Esophagus squamous epithelium (tissue), 5 donors: ENCODE results near the gene ZNF136. TPM values are rescaled to one million over a fixed set of nuclear protein-coding genes. Genes with fewer than 3 reads are reported as not detected.

Experiments
- DNase-seq: peaks from one replicate; lab custom pipeline; 2025; lab: John Stamatoyannopoulos, UW
- H3K27ac ChIP-seq, 4 donors: fragments of 200-600 bp; sonication (generic); one replicate each; pipeline ENCODE4 v1.5.1; 2016 to 2019; ENCODE audit warnings: mild to moderate bottlenecking in 1 of 4
- H3K27me3 ChIP-seq, 4 donors: fragments of 200-600 bp; sonication (generic); 1 replicate in 3 of 4; 2 replicates in 1 of 4; pipeline versions ENCODE4 v1.5.1 to v1.6.0; 2017 to 2021; ENCODE audit warnings: antibody characterized with exemption in 1 of 4
- H3K36me3 ChIP-seq, 3 donors: fragments of 200-600 bp; sonication (generic); one replicate each; pipeline ENCODE4 v1.5.1; 2016 to 2019
- H3K4me1 ChIP-seq, 3 donors: fragments of 200-600 bp; sonication (generic); one replicate each; pipeline ENCODE4 v1.5.1; 2017 to 2019
- H3K4me3 ChIP-seq, 4 donors: fragments of 200-600 bp; sonication (generic); 1 replicate in 3 of 4; 2 replicates in 1 of 4; pipeline ENCODE4 v1.5.1; 2016 to 2019; ENCODE audit warnings: mild to moderate bottlenecking in 2 of 4, moderate library complexity in 1 of 4
- H3K9me3 ChIP-seq, 3 donors: fragments of 200-600 bp; sonication (generic); one replicate each; pipeline ENCODE4 v1.5.1; 2016 to 2019
- CTCF ChIP-seq, 6 experiments: fragments of 450-650 bp in 4 of 6; fragments of 200-600 bp in 2 of 6; sonication (generic) in 2 of 6; IDR thresholded peaks; one replicate each; pipeline ENCODE4 v1.5.1; 2016 to 2019; ENCODE audit warnings: antibody characterized with exemption in 6 of 6, mild to moderate bottlenecking in 4 of 6, moderate library complexity in 4 of 6
- POLR2A ChIP-seq, 4 donors: fragments of 450-650 bp; IDR thresholded peaks; one replicate each; pipeline ENCODE4 v1.6.1; 2017; ENCODE audit warnings: antibody characterized with exemption in 4 of 4, mild to moderate bottlenecking in 4 of 4, moderate library complexity in 3 of 4
- WGBS, 2 donors: methylation state at CpG; one replicate each; pipeline ENCODE4 v1.1.5; 2018; 5-methylcytosine and 5-hydroxymethylcytosine counted together
- intact Hi-C: fragments of 100-400 bp; cut with DNase I; formaldehyde crosslinking; loops from one replicate; pipeline ENCODE4 v1.15.0; 2022
- total RNA-seq, 4 donors: library from RNA; depleted of rRNA; stranded (reverse); fragments of >200 nt; gene quantifications; one replicate each; pipeline ENCODE4 v1.1.0, GENCODE V29; 2016
- donor health status: DM: yes; HTN: yes; CAD: no.

ZNF136 gene
- total RNA-seq, 4 donors from 2014 or later, result 1.6 to 10.9 (median 5.0) TPM

- H3K36me3 ChIP-seq, result peaks cover 0 to 4% (median 0%) of the 10 kb centered on the region in 3 donors
- DNase-seq, result no peak
- no peaks in the 10 kb centered on the region for H3K9me3 ChIP-seq
- H3K27me3 ChIP-seq, result no peaks in the 10 kb centered on the region
- no peak for TF ChIP-seq POLR2A (IDR thresholded peaks at IDR 0.05)
- TF ChIP-seq CTCF (IDR thresholded peaks at IDR 0.05), result no peak
- H3K4me1 ChIP-seq, result peaks cover 6 to 29% (median 11%) of the 10 kb centered on the region in 3 donors
- WGBS, 2 donors, result 2 to 3% methylated on average over 9 to 15 of the region's 58 CpGs
- peak within 1 kb of the TSS; percentile 65 to 86 (median 76) for H3K27ac ChIP-seq
- peak within 1 kb of the TSS; percentile 71 to 96 (median 73) for H3K4me3 ChIP-seq
- intact Hi-C loops, result no loop called here
Observed at GRCh38 chr19:12156223-12157058, 6.5 kb upstream of the ZNF136 start, which contains the start of gene ZNF625. ZNF625 (minus strand) TSS chr19:12156734; CDS start chr19:12156558, 176 bp downstream.

- DNase-seq, result no peak
- Histone ChIP-seq H3K27ac (no peak overlapping the region), H3K9me3 (no peaks in the 10 kb centered on the region), H3K4me3 (no peak overlapping the region), H3K27me3 (no peaks in the 10 kb centered on the region), H3K4me1 (peaks cover 19 to 46% (median 21%) of the 10 kb centered on the region in 3 donors), H3K36me3 (peaks cover 0 to under 1% (median 0%) of the 10 kb centered on the region in 3 donors)
- intact Hi-C loops, result no loop called here
- TF ChIP-seq POLR2A (IDR thresholded peaks at IDR 0.05) (no peak), CTCF (IDR thresholded peaks at IDR 0.05) (no peak)
- 83 to 98% methylated on average over 6 to 13 of the region's 25 CpGs for WGBS, 2 donors
Observed at GRCh38 chr19:12159773-12160414, 3.0 kb upstream of the ZNF136 start.

- H3K27ac ChIP-seq, result peak overlapping the region; percentile 94 to 99 (median 96)
- H3K4me3 ChIP-seq, result peak overlapping the region; percentile 76 to 98 (median 87)
- WGBS, 2 donors, result 13 to 20% methylated on average over 6 to 8 of the region's 8 CpGs
- no peaks in the 10 kb centered on the region for H3K27me3 ChIP-seq
- DNase-seq, result no peak
- H3K9me3 ChIP-seq, result no peaks in the 10 kb centered on the region
- peaks cover 0 to 11% (median 0%) of the 10 kb centered on the region in 3 donors for H3K36me3 ChIP-seq
- intact Hi-C loops, result no loop called here
- peaks cover 10 to 42% (median 23%) of the 10 kb centered on the region in 3 donors for H3K4me1 ChIP-seq
- no peak for TF ChIP-seq POLR2A (IDR thresholded peaks at IDR 0.05)
- TF ChIP-seq CTCF (IDR thresholded peaks at IDR 0.05), result no peak
Observed at GRCh38 chr19:12162513-12162881, 399 bp upstream of the ZNF136 start.

- H3K4me3 ChIP-seq, result peak overlapping the region; percentile 76 to 98 (median 87)
- H3K4me1 ChIP-seq, result peaks cover 10 to 42% (median 23%) of the 10 kb centered on the region in 3 donors
- peaks cover 0 to 13% (median 0%) of the 10 kb centered on the region in 3 donors for H3K36me3 ChIP-seq
- peak overlapping the region; percentile 94 to 99 (median 96) for H3K27ac ChIP-seq
- 5 to 17% methylated on average over 2 of the region's 2 CpGs for WGBS, 2 donors
- intact Hi-C loops, result no loop called here
- DNase-seq, result no peak
- H3K27me3 ChIP-seq, result no peaks in the 10 kb centered on the region
- TF ChIP-seq CTCF (IDR thresholded peaks at IDR 0.05), result no peak
- no peaks in the 10 kb centered on the region for H3K9me3 ChIP-seq
Observed at GRCh38 chr19:12163826-12164225, 930 bp downstream of the ZNF136 start.

GRCh38 chr19:12166626-12167025, 3.7 kb downstream of the ZNF136 start:
- intact Hi-C loops, result no loop called here
- Histone ChIP-seq H3K9me3 (no peaks in the 10 kb centered on the region), H3K4me3 (no peak overlapping the region), H3K27me3 (no peaks in the 10 kb centered on the region), H3K4me1 (peaks cover 10 to 42% (median 23%) of the 10 kb centered on the region in 3 donors), H3K36me3 (peaks cover 0 to 40% (median 0%) of the 10 kb centered on the region in 3 donors), H3K27ac (peak overlapping the region in 2 of 4 donors; percentile 17 to 32)
- TF ChIP-seq POLR2A (IDR thresholded peaks at IDR 0.05), result no peak
- no peak for TF ChIP-seq CTCF (IDR thresholded peaks at IDR 0.05)
- no peak for DNase-seq
- 81 to 88% methylated on average over 1 of the region's 1 CpG for whole genome bisulfite sequencing, 2 donors
